ENCODE measurements around the gene ETNK2. TPM values are rescaled to one million over a fixed set of nuclear protein-coding genes. Genes with fewer than 3 reads are reported as not detected.

Gene ETNK2
- polyA plus RNA-seq, 3 donors: not detected

DNA sequence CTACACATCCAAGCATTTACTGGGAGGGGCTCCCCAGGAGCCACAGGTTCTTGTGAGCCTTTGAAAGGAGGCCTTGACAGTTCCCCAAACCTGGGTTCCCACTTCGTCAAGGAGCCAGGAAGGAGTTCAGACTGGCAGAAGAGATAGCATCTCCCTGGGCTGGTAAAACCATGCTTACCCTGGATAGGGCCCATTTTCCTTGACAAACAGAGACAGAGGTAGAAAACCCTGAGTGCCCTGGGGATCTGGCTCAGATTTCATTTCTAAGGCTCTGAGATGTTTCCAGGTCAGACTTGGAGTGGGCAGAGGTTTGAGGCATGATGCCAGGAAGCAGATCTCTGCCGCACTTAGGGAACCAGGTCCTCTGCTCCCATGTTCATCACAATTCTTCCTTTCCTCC is 2.7 kb downstream of the ETNK2 start:
- H3K4me3 ChIP-seq (replicated peaks in 1 of 3; ENCODE audit: low read depth in 2 of 3, low read length in 3 of 3): no peak overlapping the region
- no peaks in the 10 kb centered on the region for H4K20me1 ChIP-seq (ENCODE audit: insufficient read depth, low read length)
- intact Hi-C loops (cut with micrococcal nuclease): no loop called here
- no peaks in the 10 kb centered on the region for H3K79me2 ChIP-seq (ENCODE audit: insufficient read depth, low read length)
- no peak overlapping the region for H3K9ac ChIP-seq (ENCODE audit: insufficient read depth, low read length, poor library complexity, severe bottlenecking)
- H3K36me3 Mint-ChIP-seq: no peaks in the 10 kb centered on the region
- no peak for DNase-seq
- H2AFZ ChIP-seq (ENCODE audit: insufficient read depth, low read depth, low read length, poor library complexity, severe bottlenecking): no peak overlapping the region
- no peak overlapping the region for H3K27ac Mint-ChIP-seq
- H3K36me3 ChIP-seq (replicated peaks in 1 of 2; ENCODE audit: control insufficient read depth in 1 of 2, insufficient read depth in 2 of 2, low read length in 2 of 2): no peaks in the 10 kb centered on the region
- H3K27ac ChIP-seq (ENCODE audit: low read depth in 1 of 2, low read length in 2 of 2): no peak overlapping the region
- peaks cover 36 to 43% (median 40%) of the 10 kb centered on the region in 3 donors for H3K27me3 Mint-ChIP-seq (ENCODE audit: low read depth in 3 of 3)
- H3K4me2 ChIP-seq (replicated peaks; ENCODE audit: extremely low read depth, low read length, poor library complexity, severe bottlenecking): no peak overlapping the region
- H3K9me3 ChIP-seq (replicated peaks in 1 of 2; ENCODE audit: control insufficient read depth in 1 of 2, insufficient read depth in 1 of 2, low read length in 2 of 2): no peaks in the 10 kb centered on the region
- peaks cover 8 to 35% of the 10 kb centered on the region in 2 donors for H3K27me3 ChIP-seq (ENCODE audit: control insufficient read depth in 2 of 2, insufficient read depth in 2 of 2, low read length in 2 of 2)
- no peak for TF ChIP-seq CTCF (IDR thresholded peaks at IDR 0.05)
- H3K4me1 ChIP-seq (ENCODE audit: control insufficient read depth in 1 of 2, insufficient read depth in 2 of 2, low read length in 2 of 2): peaks cover 9 to 18% of the 10 kb centered on the region in 2 donors
- WGBS (ENCODE audit: insufficient coverage): 50% methylated on average over 2 of the region's 2 CpGs
- peaks cover 9% of the 10 kb centered on the region for H3K4me1 Mint-ChIP-seq
- H3K9me3 Mint-ChIP-seq: peaks cover 0 to 2% (median 0%) of the 10 kb centered on the region in 7 donors
- H3K4me3 Mint-ChIP-seq: peak overlapping the region in 1 of 2 donors; percentile 28

DNA sequence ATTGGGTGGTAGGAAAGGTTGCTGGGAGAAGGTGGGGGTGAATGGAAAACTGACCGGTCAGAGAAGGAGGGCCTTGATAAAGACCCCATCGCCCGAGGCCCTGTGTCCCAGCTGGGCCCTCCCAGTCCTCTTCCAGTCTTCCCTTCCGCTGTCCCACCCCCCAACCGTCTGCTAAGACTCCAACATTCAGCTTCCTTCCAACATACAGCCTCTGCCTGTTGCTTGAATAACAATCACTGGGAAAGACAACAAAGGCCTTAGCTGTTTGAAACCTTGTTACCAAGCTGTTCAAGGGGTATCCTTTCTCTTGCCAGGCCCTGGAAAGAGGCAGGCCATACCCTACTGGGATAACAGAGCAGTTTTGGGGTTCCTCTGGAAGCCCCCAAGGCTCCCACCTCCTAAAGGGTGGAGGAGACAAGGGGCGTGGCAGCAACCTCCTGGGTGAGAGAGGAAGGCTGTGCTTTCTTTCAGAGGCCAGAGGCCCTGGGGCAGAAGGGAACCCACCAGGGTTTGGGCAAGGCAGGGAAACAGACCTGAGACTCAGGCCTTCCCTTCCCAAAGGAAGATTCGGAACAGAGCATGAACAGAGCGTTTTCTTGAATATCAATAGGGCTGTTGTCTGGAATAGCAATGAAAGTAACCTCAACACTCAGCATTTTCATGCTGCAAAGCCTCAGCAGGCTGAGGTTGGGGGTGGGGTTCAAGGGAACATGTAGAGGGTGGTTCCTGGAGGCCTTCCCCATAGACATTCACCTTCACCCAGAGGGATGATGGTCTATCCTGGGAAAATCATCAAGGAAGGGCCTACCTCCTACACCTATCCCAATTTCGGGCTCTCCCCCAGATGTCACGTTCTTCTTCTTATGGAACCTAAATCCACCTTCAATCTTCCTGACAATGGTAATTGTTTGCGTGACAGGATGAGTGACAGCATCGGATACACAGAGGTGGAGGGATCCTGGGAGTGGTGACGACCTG is 4.1 kb downstream of the ETNK2 start:
- intact Hi-C loops (cut with micrococcal nuclease): no loop called here
- H4K20me1 ChIP-seq (ENCODE audit: insufficient read depth, low read length): no peaks in the 10 kb centered on the region
- H3K9me3 ChIP-seq (replicated peaks in 1 of 2; ENCODE audit: control insufficient read depth in 1 of 2, insufficient read depth in 1 of 2, low read length in 2 of 2): no peaks in the 10 kb centered on the region
- Mint-ChIP-seq H3K4me1 (peaks cover 5% of the 10 kb centered on the region), H3K27ac (no peak overlapping the region), H3K36me3 (no peaks in the 10 kb centered on the region), H3K4me3 (no peak overlapping the region), H3K27me3 (ENCODE audit: low read depth in 3 of 3) (peaks cover 23 to 32% (median 26%) of the 10 kb centered on the region in 3 donors), H3K9me3 (peaks cover 0 to 2% (median 0%) of the 10 kb centered on the region in 7 donors)
- TF ChIP-seq CTCF (IDR thresholded peaks at IDR 0.05): no peak
- H2AFZ ChIP-seq (ENCODE audit: insufficient read depth, low read depth, low read length, poor library complexity, severe bottlenecking): no peak overlapping the region
- no peak overlapping the region for H3K4me3 ChIP-seq (replicated peaks in 1 of 3; ENCODE audit: low read depth in 2 of 3, low read length in 3 of 3)
- peaks cover 7 to 14% of the 10 kb centered on the region in 2 donors for H3K4me1 ChIP-seq (ENCODE audit: control insufficient read depth in 1 of 2, insufficient read depth in 2 of 2, low read length in 2 of 2)
- H3K79me2 ChIP-seq (ENCODE audit: insufficient read depth, low read length): no peaks in the 10 kb centered on the region
- no peak overlapping the region for H3K4me2 ChIP-seq (replicated peaks; ENCODE audit: extremely low read depth, low read length, poor library complexity, severe bottlenecking)
- no peaks in the 10 kb centered on the region for H3K36me3 ChIP-seq (replicated peaks in 1 of 2; ENCODE audit: control insufficient read depth in 1 of 2, insufficient read depth in 2 of 2, low read length in 2 of 2)
- no peak for DNase-seq
- peaks cover 5 to 23% of the 10 kb centered on the region in 2 donors for H3K27me3 ChIP-seq (ENCODE audit: control insufficient read depth in 2 of 2, insufficient read depth in 2 of 2, low read length in 2 of 2)
- WGBS (ENCODE audit: insufficient coverage): 94% methylated on average over 7 of the region's 13 CpGs
- no peak overlapping the region for H3K27ac ChIP-seq (ENCODE audit: low read depth in 1 of 2, low read length in 2 of 2)
- H3K9ac ChIP-seq (ENCODE audit: insufficient read depth, low read length, poor library complexity, severe bottlenecking): no peak overlapping the region
